SH-SY5Y (cell line): ENCODE measurements around the gene LMLN.

Source experiments
- GATA2 ChIP-seq: IDR thresholded peaks from 2 replicates; pipeline ENCODE4 v1.6.1; 2011; ENCODE audit warnings: mild to moderate bottlenecking, low read depth, low read length
- GATA3 ChIP-seq: IDR thresholded peaks from 2 replicates; pipeline ENCODE4 v1.6.1; 2011; ENCODE audit warnings: low read depth, mild to moderate bottlenecking, low read length, moderate library complexity

LMLN gene

DNA sequence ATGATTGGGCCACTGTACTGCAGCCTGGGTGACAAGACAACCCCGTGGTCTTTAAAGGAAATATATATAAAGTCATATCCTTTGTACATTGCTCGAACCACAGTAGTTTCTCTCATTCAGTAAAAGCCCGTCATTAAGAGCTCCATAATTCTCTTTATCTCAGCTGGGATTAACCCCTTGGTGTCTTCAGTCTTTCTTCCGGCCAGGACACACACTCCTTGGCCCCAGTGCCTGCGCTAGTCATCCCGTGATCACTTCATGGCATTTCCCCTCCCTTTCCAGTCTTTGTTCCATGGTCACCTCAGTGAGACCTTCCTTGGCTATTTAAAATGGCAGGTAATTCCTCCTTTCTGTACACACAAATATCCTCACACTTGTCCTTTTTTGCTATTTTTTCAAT is 6.7 kb upstream of the LMLN start:
- no peak for TF ChIP-seq GATA2
- no peak for TF ChIP-seq GATA3

DNA sequence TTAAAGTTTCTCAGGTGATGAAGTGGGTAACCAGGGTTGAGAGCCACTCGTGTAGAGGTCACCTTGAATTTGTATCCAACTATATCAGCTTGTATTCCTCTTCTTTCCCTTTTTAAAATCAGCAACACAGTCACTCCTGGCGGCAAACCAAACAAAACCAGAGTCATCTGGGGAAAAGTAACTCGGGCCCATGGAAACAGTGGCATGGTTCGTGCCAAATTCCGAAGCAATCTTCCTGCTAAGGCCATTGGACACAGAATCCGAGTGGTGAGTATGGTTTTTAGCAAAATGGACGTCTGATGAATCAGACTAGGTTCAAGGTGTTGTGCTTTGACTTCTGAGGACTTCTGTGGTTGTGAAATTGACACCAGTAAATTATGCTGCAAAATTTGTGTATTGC is 6.1 kb upstream of the LMLN start:
- TF ChIP-seq GATA3 (no peak), GATA2 (no peak)

DNA sequence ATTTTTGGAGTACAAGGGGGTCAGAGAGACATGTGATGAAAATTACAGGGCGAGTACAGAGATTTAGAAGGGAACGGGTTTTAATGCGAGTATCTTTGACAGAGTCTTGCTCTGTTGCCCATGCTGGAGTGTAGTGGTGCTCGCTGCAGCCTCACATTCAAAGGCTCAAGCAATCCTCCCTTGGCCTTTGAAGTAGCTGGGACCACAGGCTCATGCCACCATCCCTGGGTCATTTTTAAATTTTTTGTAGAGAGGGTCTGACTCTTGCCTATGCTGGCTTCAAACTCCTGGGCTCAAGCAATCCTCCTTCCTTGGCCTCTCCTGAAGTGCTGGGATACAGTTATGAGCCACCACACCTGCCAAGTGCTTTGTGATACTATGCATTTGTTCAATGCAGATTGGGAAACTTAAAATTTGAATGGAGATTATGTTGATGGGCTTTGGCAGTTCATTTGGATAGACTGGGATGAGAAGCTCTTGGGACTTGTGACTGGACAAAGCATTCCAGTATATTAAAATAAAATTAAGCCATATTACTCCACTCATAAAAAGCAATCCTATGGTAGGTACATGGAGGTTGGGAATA is 4.0 kb upstream of the LMLN start:
- TF ChIP-seq GATA3, result no peak
- TF ChIP-seq GATA2, result no peak

- TF ChIP-seq GATA3 (no peak), GATA2 (no peak)
These were observed 3.4 kb upstream of the LMLN start for GRCh38 chr3:197956626-197956988.

DNA sequence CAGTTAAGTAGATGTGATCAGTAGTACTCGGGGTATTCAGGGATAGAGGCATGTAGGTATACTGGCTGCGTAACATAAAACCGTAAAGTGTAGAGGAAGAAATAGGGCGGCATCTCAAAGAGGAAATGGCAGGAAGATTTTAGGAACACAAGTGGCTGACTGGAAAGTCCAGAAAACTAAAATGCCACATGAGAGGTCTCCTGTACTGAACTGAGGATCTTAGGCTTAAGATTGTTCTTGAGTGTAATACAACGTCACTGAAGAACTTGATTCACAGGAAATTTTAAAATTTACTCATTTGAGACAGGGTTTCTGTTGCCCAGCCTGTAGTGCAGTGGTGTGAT is 2.3 kb upstream of the LMLN start:
- TF ChIP-seq GATA3, result no peak
- no peak for TF ChIP-seq GATA2

- no peak for TF ChIP-seq GATA3
- no peak for TF ChIP-seq GATA2
These were observed 1.7 kb upstream of the LMLN start for GRCh38 chr3:197958346-197958745.

- TF ChIP-seq GATA3 (no peak), GATA2 (no peak)
These were observed 522 bp upstream of the LMLN start for GRCh38 chr3:197959500-197959890.

DNA sequence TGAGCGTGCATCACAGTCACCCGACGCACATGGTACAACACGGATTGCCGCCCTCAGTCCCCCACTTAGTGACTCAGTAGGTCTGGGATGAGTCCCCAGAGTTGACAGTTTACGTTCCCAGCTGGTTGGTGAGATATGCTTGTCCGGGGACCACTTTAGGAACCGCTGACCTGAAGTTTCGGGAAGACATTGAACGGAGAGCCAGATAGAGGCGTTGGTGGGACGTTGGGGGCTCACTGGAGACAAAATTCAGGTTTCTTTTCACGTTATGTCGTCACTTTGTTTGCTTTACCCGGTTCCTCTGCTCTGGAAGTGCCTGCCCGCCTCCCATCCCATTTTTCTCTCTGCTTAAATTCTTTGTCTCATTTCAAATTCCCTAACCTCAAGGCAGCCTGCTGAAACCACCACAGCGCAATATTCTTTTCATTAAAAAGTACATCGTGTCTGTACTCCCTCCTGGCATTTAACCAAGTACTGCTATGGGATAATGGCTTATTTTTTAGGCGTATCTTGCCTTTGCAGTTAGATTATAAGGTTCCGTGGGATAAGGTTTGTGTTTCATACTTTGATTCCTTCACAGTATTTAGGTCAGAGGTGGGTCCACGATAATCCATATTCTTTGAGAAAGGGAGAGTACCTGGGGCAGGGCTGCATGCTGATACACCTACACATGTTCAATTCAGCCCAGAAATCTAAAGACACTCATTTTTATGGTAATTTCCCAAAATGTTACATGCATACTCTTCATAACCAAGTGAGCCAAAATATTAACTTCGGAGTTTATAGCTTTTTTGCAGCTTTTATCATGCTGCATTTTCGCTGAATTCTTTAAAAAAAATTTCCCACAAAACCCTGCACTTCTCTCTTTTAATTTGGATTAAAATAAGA is 921 bp downstream of the LMLN start:
- TF ChIP-seq GATA2 (no peak), GATA3 (no peak)

DNA sequence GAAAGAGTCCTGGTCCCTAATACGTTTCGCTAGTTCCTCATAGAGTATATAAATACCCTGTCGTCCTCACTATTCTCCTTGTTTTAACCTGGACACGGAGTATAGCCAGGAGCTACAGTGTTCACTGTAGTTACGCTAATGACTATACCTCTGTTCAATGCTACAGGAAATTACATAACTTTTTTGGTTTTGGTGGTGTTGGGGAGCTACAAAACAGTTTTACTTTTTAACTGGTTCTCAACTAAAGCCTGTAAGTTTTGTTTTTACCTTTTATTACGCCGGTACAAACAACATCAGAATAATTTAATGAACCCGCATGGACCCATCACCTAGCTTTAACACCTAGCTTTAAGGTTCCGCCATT is 1.5 kb downstream of the LMLN start:
- TF ChIP-seq GATA2 (no peak), GATA3 (no peak)

DNA sequence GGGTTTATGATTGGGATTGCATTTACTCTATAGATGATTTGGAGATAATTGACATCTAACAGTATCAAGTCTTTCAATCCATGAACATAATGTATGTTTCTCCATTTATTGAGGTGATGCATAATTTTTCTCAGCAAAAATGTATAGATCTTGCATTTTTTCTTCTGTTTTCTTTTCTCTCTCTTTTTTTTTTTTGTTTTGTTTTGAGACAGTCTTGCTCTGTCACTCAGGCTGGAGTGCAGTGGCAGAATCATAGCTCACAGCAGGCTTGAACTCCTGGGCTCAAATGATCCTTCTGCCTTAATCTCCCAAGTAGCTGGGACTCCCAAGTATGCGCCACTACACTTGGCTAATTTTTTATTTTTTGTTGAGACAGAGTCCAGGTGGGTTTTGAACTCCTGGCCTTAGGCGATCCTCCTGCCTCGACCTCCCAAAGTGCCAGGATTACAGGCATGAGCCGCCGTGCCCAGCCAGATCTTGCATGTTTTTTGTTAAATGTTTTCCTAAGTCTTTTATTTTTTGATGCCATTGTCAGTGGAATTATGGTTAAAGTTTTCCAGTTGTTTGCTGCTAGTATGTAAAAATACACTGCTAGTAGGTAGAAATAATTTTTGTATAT is 3.1 kb downstream of the LMLN start:
- TF ChIP-seq GATA2 (no peak), GATA3 (no peak)

DNA sequence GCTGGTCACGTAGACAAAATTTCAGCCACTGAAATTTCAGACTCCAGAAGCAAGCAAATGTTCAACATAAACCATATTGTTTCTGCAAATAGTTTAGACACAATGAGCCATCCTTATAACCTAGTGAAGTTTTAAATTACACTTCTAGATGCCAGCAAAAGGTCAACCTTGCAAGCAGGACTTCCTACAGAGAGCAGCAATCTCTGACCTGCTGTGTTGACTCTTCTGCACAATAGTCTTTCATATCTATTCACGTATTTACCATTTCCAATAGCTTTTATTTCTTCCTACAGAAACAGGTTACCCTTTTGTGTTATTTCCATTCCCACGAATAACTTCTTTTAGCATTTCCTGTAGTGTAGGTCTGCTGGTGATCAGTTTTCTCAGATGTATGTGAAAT is 10.6 kb downstream of the LMLN start:
- TF ChIP-seq GATA3, result no peak
- no peak for TF ChIP-seq GATA2

DNA sequence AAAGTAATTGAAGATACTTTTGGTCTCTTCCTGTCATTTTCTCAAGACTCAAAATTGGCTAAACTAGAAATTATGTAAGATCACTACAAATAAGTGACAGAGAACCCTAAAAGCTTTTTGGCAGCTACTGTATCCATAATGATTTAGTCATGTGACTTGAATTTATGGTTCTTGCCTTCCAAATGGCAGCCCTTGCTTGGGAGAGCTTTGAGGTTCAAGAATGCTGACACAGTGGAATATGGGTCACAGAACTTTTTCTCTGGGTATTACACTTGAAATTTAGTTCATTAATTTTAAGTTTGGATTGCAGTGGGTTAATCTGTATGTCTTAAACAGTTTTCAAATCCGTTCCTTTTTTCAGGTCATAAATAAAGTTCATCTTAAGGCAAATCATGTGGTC is 14.0 kb downstream of the LMLN start:
- TF ChIP-seq GATA3, result no peak

DNA sequence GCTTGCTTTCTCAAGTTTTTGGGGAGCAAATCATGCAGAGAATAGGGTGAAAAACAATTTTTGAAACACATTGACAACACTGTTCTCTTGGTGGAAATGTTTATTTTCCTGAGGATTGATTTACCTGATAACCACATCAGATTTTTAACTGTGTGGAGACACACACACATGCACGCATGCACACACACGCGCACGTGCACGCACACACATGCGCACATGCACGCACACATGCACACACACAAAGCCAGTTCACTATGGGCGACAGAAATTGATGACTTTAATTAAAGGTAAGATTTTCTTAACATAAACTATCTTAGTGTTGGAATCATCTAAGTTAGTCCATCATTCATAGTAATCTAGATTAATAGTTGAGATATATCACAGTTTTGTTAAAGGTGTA is 15.3 kb downstream of the LMLN start:
- TF ChIP-seq GATA2 (no peak), GATA3 (no peak)

GRCh38 chr3:197983076-197983475 is 23.1 kb downstream of the LMLN start:
- no peak for TF ChIP-seq GATA3
- no peak for TF ChIP-seq GATA2

DNA sequence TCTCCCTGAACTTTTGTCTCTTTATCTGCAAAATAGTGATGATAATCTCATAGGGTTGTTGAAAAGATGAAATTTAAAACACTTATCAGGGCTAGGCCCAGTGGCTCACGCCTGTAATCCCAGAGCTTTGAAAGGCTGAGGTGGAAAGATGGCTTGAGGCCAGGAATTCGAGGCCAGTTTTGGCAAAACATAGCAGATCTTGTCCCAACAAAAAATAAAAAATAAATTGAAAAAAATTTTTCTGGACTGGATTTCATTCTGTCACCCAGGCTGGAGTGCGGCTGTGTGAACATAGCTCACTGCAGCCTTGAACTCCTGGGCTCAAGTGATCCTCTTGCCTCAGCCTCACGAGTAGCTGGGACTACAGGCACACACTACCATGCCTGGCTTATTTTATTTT is 29.6 kb downstream of the LMLN start:
- TF ChIP-seq GATA2 (no peak), GATA3 (no peak)

DNA sequence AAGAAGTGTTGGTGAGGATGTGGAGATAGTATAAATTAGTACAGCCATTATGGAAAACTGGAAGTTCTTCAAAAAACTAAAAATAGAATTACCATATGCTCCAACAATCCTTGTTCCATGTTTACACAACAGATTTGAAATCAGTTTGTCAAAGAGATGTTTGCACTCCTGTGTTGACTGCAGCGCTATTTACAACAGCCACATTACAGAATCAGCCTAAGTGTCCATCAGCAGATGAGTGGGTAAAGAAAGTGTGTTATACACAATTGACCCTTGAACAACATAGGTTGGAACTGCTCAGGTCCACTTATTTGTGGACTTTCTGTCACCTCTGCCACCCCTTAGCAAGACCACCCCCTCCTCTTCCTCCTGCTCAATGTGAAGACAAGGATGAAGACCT is 34.7 kb downstream of the LMLN start:
- TF ChIP-seq GATA3 (no peak), GATA2 (no peak)

DNA sequence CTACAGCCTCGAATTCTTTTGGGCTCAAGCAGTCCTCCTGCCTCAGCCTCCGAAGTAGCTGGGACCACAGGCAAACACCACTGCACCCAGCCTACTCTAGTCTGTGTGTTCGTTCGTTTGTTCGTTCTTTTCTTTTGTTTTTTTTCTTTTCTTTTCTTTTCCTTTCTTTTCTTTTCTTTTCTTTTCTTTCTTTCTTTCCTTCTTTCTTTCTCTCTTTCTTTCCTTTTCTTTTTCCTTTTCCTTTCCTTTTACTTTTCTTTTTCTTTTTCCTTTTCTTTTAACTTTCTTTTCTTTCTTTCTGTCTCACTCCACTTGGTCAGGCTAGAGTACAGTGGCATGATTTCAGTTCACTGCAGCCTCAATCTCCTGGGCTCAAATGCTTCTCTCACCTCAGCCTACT is 36.8 kb downstream of the LMLN start:
- TF ChIP-seq GATA2, result no peak
- TF ChIP-seq GATA3, result no peak

GRCh38 chr3:197997936-197998335 is 37.9 kb downstream of the LMLN start:
- TF ChIP-seq GATA3 (no peak), GATA2 (no peak)
